T1000 (cell line): Measurements from ENCODE around the gene SEC61B.

Source experiments
- DNase-seq: peaks from one replicate; lab custom pipeline; 2025; ENCODE audit warnings: mixed read lengths; lab: John Stamatoyannopoulos, UW

The SEC61B gene

DNA sequence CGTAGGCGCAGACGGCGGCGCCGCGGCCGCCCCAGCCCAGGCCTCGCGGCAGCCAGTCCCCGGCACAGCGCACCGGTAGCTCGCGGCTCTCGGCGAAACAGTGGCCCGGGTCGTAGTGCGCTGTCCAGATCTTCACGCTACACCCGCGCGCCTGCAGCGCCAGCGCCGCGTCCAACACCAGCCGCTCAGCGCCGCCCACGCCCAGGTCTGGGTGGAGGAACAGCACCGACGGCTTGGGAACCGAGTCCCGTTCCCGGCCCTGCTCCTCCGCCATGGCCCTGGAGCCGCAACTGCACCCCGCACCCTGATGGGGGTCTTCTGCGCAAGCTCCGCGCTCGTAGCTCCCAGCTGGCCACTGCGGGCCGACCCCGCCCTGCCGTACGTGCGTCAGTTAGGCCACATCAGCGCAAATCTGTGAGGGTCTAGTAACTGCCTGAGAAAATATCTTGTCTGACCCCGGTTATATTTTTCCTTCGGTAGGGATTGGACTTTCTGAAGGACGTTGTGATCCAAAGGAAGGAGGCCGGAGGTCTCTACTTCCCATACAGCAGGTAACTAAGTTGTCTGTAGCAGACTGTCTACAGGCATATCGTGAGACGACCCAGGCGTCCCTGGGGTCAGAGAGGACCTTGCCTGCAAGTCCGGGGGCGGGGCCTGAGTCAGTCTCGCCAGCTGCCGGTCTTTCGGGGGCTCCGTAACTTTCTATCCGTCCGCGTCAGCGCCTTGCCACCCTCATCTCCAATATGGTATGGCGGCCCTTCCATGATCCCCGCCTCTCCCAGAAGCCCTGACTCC is at the start of gene SEC61B, which contains the start of gene ALG2:
Gene SEC61B (plus strand): TSS at position 662 of the 795 bp plus-strand sequence. CDS start 82 bp downstream, at position 744.
Gene ALG2 (minus strand): TSS at position 322 of the 795 bp plus-strand sequence. CDS start 48 bp downstream, at position 274.
- DNase-seq = peak; percentile 96

DNA sequence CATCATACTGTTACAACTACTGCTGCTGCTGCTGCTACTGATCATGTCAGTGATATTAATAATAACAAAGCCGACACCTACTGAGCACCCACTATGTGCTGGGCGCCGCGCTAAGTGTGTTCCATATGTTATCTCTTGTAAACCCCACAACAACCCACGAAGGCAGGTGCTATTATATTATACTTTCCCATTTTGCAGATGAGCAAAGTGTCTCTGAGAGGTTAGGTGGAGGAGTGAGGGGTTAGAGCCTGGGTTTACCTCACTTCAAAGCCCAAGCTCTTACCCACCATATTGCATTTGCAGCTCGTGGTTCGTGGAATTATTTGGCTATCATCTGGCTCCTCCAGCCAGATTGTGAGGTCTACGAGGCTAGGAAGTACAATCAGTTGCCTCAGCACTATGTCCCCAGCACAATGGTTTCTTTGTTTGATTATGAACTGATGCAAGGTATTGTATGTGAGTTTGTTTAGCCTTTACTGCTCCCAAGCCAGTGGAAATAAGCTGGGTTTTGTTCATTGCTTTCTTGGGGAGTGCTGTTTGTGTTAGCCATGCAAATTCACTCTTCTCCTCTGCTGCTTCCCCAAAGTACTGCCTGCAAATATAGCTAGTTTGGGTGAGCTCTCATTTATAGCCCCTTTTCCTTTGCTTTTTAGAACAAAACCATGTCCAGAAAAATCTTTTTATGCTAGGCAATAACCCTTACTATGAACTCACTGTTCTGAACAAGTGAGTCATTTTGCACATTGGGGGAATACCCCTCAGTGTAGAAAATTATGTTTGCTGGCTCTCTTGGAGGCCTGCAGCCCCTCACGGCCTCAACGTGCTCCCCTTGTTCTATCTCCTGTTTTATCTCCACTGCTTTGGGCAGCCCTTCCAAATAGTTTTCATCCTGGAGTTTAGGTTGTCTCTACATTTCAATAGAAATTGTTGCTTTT is 48.2 kb upstream of the SEC61B start:
- DNase-seq = no peak

DNA sequence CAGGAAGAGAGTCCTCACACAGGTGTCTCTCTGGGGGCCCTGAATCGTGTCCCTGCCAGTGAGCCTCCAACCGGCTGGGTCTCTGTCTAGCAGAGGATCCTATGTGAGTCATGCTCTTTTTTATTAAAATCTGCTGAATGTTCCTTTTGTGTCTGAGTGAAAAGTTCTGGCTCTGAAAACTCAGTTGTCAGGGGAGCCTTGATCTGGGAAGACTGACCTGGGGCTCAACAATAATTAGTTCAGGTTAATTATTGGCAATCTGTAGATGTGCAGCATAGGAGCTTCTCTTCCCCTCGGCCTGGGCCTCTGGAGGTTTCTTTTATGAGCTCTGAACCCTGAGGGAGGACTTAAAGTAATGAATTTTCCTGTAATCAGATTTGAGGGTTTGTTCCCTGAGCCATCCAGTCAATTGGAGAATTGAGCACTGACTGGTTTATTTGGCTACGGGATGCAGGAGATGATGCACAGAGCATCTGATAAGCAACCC is 45.5 kb upstream of the SEC61B start:
- no peak for DNase-seq

DNA sequence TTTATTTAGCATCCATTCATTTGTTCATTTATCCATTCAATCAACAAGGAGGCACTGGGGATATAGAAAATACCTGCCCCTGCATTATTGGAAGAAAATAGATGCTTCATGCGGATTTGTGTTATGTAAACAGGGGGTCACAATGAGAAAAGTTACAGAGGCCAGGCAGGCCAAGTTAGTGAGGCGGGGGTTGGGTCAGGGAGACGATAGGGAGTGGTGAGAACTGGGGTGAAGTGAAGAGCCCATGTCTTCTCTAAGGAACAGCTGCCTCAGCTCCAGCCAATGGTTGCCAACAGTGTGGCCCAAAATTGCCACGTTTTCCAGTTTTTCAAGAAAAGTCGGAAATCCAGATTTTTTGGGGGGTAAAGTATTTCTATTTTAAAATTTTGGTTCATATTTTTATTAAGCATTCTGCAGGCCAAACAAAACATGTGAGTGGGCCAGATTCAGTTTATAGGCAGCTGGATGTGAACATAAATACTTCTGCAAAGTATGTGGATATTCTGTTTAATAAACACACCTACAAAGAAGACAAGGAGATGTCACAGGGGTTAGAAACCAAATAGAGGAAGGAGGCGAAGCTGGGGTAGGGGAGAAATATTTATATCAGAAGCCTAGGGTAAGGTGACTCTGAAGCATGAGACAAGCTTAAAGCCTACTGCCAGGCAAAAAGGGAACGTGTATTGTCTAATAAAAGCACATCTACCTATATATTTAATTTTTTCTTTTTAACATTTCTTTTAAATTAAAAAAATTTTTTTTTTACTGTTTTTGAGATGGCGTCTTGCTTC is 44.3 kb upstream of the SEC61B start:
- DNase-seq = no peak

DNA sequence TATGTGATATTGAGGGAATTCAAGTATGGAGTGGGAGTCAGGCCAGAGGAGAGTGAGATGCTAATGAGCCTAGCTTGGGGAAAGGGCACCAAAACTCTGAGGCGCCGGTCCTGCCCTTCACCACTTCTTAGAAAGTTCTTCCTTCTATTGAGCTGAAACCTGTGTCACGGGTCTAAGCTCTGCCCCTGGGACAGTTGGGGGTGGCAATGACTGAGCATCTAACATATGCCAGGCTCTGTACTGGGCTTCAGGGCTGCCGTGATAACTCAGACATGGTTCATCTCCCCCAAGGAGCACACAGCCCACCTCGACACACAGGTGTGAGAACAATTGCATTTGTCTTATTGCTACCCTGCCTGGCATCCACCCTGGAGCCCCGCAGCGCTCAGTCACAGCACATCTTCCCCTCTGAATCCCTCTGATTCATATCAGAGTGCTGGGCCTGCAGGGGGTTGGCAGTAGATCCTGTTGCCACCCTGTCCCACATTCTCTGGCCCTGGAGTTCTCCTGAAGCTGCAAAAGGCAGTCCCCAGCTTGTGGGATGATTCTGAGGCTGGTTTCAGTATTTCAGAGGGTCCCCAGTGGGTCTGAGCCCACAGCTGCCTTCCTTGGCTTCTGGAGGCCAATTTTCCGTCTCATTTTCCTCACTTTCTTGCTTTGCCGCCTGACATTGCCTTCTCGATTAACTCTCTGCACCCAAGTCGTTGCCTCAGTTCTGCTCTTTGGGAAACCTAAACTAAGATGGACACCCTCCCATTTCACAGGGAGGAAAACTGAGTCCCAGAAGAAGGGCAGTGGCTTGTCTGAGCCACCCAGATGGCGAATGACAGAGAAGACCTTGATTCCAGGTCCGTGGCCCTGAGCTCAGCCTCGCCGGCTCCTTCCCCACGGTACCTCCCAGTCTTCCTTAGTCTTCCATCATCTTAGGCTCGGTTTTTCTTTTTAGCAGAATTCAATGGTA is 42.9 kb upstream of the SEC61B start:
- DNase-seq = no peak

DNA sequence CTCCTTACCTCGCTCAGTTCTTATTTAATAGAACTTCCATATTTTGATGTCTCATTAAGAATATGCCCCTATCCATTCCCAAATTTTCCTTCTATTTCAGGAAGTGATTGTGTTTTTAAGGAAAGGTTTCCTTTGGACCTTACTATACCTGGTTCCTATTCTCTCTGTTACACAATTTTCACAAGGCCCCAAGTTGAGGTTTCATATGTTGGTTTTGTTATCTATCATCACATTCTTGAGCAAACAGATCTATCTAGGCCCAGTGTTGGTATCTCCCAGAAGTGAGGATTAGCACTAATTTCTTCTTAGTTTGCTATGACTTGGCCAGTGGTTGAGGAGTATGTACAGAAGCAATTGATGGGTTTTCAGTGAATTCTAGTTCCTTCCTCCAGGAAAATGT is 41.9 kb upstream of the SEC61B start:
- no peak for DNase-seq

DNA sequence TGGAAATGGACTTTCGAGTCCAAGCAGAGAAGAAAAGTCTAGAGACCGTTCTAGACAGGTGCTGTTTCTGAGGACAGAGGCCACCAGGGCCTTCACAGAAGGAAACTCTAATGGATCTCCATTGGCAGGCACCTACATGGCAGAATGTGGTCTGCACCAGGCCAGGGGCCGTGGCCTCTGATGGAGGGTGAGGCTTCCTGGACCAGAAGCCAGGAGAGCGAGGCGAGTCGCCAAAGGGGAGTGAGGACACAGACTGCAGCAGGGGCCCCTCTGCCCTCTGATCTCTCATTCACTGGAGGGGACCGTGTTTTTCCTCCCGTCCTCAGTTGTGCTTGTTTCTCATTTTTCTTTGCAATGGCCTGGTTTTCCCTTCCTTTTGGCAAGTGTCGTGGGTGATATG is 41.4 kb upstream of the SEC61B start:
- DNase-seq = no peak

DNA sequence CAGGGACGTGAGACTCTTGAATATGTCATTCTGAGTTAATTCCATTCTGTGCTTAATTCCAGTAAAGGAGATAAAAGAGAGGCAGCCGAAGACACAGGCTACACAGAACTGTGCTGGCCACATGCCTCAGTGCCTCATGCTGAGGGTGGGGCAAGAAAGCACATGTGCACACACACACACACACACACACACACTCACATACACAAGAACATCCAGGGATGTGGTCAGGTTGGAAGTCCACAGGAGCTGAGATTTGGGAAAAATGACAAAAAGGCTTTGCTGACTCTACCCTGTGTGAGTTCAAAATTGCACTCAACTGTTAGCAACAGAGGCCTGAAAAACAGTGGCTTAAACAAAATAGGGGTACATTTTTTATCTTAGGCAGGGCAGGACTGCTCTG is 40.9 kb upstream of the SEC61B start:
- no peak for DNase-seq

DNA sequence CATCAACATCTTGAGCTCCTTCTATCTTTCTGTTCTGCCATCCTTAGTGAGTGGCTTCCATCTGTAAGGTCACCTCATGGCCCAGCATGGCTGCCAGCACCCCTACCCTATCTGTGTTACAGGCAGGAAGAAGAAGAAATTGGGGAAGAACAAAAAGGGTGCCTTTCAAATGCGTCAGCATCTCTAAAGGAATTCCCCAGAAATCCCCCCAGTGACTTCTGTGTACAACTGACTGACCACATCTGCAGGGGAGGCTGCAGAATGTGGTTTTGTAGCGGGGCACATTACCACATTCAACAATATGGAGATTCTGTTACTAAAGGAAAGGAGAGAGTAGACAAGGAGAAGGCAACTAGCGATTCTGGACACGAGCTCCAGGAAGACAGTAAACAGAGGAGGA is 40.5 kb upstream of the SEC61B start:
- no peak for DNase-seq

DNA sequence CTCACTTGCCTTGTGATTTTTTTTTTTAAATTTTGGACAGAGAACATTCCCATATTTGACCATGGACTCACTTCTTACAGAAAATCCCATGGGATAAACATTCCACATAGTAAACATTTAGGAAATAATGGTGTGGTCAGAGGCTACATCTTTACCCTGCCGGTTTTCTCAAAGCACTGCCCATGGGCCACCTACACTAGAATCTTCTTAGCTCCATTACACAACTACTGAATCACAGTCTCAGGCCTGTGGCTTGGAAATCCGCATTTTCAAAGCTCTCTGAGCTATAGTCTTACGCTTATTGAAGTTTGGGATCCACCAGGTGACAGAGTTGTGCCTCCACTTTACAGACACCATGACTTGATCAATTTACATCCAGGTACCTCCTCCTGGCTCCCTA is 39.7 kb upstream of the SEC61B start:
- no peak for DNase-seq

DNA sequence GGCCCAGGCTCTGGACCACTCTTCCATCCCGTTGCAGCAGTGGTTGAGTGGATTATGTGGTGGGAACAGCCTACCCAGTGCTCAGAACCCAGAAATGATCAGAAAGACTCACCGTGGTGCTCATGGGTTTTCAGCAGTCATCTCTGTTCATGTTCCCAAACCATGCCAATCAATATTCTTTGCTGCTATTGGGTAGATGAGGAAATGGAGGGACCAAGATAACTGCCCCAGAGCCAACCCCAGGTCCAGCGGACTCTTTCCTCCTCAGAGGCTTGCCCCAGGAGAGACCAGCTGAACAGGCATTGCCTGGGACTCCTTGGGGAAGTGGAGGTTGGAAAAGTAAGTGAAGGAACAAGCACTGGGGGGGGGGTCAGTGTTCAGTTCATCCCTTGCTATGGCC is 38.5 kb upstream of the SEC61B start:
- no peak for DNase-seq

DNA sequence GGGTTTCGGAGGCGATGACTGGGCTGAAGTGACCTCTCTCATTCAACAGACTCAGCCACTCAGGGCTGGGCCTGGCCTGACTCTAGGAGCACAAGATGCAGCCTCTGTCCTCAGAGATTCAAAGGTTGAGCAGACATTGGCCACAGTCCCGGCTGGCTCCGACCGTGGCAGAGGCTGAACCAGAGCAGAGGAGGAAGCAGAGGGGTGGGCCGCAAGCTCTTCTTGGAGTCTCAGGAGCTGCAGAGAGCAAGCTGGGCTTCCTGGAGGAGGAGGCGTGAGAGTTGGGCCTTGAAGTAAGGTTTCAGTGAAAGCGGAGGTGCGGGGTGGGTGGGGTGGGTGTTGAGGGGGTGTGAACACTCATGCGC is 38.0 kb upstream of the SEC61B start:
- DNase-seq = no peak

DNA sequence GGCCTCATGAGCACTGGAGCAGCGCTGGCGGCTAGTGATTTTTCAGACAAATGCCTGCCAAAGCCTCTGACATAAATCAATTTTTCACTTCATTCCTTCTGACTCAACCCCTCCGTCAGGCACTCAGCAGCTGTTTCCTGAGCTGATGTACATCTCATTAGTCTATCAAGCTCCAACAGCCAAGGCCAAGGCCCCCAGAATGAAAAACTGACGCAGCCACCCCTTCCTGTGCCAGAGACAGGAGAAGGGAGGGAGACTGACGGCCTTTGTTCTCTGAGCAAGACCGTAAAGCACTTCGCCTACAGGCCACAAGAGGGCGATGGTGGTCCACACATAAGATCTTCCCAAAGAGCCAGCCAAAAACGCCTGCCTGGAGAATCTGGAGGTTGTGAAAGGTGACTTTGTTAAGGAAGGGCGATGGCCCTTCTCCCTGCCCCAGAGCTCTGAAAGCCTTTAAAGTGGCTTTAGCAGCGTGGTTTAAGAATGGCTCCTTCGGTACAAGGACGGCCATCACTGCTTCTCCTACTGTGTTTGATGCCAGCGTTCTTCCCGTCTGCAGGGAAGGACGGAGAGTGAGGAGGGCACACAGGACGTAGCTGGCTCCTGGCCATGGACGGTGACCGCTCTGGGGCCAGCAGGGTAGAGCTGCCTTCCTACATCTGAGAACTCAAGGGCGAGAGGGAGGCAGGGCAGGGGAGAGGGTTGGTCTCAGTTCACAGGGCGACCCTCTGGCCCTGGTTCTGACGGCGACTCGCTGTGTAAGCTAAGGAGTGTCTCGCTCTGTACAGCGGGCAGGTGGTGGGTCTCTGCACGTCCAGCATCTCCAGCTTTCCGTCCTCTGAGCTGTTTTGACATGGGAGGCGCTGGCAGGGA is 37.4 kb upstream of the SEC61B start:
- DNase-seq = peak; percentile 73

DNA sequence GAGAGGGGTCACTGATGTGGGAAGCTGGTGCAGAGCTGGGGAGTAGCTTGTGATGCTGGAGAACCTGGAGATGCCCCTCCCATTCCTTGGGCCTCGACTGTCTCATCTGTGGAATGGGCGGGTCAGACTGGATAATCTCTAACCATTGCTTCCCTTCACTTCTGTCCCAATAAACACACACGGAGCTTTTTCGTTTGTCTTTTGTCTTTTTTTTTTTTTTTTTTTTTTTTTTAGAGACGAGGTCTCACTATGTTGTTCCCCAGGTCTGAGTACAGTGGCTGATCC is 36.8 kb upstream of the SEC61B start:
- DNase-seq = no peak

DNA sequence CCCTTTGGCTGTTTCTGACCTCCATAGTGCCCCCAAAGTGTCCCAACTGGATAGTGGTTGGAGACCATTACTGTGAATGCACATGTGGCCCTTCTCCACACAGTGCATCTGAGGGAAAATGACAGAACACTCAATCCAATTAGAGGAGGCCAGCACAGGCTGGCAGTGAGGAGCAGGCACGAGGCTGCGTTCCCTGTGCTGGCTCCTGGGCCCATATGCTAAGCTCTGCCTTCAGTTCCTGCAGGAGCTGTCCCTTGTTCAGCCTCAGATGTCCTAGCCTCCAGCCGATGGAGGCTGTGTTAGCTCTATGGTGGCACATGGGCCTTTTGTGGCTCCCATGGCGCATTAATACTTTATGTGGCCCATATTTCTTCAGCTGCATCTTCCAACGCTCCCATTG is 36.1 kb upstream of the SEC61B start:
- DNase-seq = no peak

DNA sequence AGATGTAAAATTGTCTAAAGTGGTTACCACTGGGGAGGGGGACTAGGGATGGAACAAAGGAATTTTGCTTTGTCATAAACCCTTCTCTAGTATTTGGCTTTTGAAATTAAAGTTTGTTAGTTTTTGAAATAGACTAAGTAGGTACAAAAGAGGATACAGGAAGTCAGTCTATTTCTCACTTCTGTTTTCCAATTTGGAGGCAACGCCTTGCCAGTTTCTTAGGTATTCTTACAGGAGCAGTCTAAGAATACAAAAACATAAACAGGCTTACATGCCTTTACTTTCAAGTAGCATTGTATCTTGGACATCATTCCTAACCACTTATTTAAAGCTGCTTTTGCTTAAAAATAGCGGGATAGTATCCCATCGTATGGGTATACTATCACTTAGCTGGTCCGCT is 34.8 kb upstream of the SEC61B start:
- DNase-seq = no peak

DNA sequence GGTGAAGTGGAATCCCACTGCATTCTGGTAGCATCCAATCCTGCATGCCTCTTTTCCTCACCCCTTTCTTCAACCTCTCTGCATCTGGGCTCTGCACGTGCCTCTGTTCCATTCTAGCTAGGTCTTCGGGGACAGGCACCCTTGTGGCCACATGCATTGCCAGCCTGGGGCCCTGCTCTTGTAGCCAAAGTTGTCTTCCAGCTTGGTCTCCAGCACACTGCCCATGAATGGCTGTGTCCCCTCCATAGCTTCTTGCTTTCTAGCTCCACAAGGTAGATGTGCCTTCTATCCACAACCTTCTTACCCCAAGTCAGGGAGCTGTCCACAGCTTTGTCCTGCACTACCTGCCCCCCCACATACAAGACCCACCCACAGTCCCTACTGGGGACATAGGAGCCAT is 32.9 kb upstream of the SEC61B start:
- no peak for DNase-seq

DNA sequence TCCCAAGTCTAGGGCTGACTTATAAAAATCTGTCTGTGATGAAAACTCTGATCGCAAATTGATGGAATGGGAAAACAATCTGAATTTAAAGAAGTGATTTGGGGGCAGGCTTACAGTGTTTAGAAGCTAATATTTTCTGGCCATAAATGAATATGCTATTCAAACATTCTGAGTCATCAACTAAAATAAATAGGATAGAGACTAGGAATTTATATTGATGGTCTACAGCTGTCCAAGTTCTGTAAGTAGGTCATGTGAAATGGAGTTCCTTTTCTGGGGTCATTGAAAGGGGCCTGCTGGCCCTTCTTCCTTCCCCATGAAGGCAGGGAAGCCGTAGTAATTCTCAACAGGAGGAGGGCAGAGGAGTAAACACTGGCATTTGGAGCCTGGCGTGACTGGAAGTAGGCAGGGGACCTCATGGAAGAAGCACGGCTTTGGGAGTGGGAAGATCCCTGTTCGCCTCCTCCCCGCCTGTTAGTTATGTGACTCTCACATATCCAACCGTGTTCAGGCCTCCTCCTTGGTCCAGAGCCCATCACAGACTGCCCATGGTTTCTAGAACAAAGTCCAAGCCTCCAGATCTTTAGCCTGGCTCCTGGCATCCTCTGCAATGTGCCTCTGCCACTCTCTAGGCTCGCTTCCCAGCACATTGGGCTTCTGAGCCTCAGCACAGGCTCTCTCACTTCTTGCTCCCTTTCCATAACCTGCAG is 32.0 kb upstream of the SEC61B start:
- DNase-seq = no peak

DNA sequence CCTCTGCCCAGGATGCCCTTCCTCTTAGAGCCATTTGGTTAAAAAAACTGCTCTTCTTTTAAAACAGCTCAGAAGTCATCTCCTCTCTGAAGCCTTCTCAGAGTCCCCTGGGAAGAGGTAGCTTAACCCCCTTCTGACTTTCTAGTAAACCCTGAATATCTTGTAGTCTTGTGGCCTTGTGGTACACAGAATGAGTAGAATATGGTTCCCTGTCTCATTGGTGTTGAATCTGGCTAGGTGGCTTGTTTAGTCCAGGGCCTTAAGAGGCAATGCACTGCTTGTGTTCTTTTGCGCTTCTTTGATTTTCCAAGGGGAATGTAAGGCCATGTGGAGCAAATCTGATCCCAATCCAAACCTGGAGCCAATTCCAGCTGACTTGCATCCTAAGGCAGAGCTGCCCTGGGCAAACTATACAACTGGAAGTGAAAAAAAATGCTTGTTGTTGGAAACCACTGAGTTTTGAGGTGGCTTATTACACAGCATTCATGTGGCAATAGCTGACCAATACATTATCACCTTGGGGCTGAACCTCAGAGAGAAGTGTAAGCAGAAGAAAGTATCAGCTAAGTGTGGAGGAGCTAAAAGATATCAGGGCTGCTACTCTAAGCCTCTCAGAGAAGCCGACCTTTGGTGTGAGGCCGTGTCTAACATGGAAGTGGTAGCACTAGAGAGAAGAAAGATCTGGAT is 31.3 kb upstream of the SEC61B start:
- DNase-seq = no peak
